Transverse colon (tissue), 4 donors: ENCODE data around the gene HPGD.

Source experiments
- POLR2AphosphoS5 ChIP-seq, 3 donors: sonication (generic); formaldehyde crosslinking; IDR thresholded peaks; one replicate each; pipeline ENCODE4 v1.6.1; 2016; ENCODE audit warnings: antibody characterized with exemption in 3 of 3
- TF ChIP-seq, protein P1 (sequence below), 5 experiments: fragments of 200-600 bp in 3 of 5; fragments of 450-650 bp in 2 of 5; sonication (generic) in 3 of 5; IDR thresholded peaks; 1 replicate in 2 of 5; 2 replicates in 3 of 5; pipeline ENCODE4 v1.5.1; 2016 to 2017; ENCODE audit warnings: antibody characterized with exemption in 5 of 5, inconsistent platforms in 3 of 5, mild to moderate bottlenecking in 2 of 5, moderate library complexity in 1 of 5

GRCh38 chr4:174534461-174534860, 12.2 kb upstream of the HPGD start:
- TF ChIP-seq, protein P1, sequence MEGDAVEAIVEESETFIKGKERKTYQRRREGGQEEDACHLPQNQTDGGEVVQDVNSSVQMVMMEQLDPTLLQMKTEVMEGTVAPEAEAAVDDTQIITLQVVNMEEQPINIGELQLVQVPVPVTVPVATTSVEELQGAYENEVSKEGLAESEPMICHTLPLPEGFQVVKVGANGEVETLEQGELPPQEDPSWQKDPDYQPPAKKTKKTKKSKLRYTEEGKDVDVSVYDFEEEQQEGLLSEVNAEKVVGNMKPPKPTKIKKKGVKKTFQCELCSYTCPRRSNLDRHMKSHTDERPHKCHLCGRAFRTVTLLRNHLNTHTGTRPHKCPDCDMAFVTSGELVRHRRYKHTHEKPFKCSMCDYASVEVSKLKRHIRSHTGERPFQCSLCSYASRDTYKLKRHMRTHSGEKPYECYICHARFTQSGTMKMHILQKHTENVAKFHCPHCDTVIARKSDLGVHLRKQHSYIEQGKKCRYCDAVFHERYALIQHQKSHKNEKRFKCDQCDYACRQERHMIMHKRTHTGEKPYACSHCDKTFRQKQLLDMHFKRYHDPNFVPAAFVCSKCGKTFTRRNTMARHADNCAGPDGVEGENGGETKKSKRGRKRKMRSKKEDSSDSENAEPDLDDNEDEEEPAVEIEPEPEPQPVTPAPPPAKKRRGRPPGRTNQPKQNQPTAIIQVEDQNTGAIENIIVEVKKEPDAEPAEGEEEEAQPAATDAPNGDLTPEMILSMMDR (IDR thresholded peaks at IDR 0.05) = no peak
- TF ChIP-seq POLR2AphosphoS5 (IDR thresholded peaks at IDR 0.05) = no peak
